Gastroesophageal sphincter (tissue), 4 donors: ENCODE data around the gene COMTD1. TPM values are rescaled to one million over a fixed set of nuclear protein-coding genes. Genes with fewer than 3 reads are reported as not detected.
A peak's percentile ranks its signal among the peaks of the same experiment; 100 is the strongest.

Source experiments
- ATAC-seq: fragments of 150-250 bp; one replicate; pipeline ENCODE4 v1.9.1; 2016; ENCODE audit warnings: mild to moderate bottlenecking, moderate library complexity
- H3K27ac ChIP-seq, 4 donors: fragments of 200-600 bp; sonication (generic) in 3 of 4; 1 replicate in 3 of 4; 2 replicates in 1 of 4; pipeline ENCODE4 v1.5.1; 2016 to 2019
- H3K27me3 ChIP-seq: fragments of 200-600 bp; sonication (generic); one replicate; pipeline ENCODE4 v1.5.1; 2019
- H3K36me3 ChIP-seq, 2 donors: fragments of 200-600 bp; sonication (generic); one replicate each; pipeline ENCODE4 v1.5.1; 2019; ENCODE audit warnings: control low read depth in 1 of 2
- H3K4me1 ChIP-seq, 3 donors: fragments of 200-600 bp; sonication (generic); 1 replicate in 2 of 3; 2 replicates in 1 of 3; pipeline ENCODE4 v1.5.1; 2016 to 2019; ENCODE audit warnings: control low read depth in 2 of 3
- H3K4me3 ChIP-seq, 2 donors: fragments of 200-600 bp; sonication (generic); one replicate each; pipeline ENCODE4 v1.5.1; 2019; ENCODE audit warnings: mild to moderate bottlenecking in 1 of 2, moderate library complexity in 1 of 2
- H3K9me3 ChIP-seq, 3 donors: fragments of 200-600 bp; sonication (generic); one replicate each; pipeline ENCODE4 v1.5.1; 2017 to 2019; ENCODE audit warnings: control low read depth in 2 of 3
- EP300 ChIP-seq: sonication (generic); formaldehyde crosslinking; IDR thresholded peaks from one replicate; pipeline ENCODE4 v1.6.1; 2017; ENCODE audit warnings: antibody characterized with exemption, mild to moderate bottlenecking
- POLR2A ChIP-seq, 2 donors: fragments of 450-650 bp; IDR thresholded peaks; one replicate each; pipeline ENCODE4 v1.6.1; 2017; ENCODE audit warnings: antibody characterized with exemption in 2 of 2, mild to moderate bottlenecking in 2 of 2, moderate library complexity in 1 of 2
- POLR2AphosphoS5 ChIP-seq: sonication (generic); formaldehyde crosslinking; IDR thresholded peaks from one replicate; pipeline ENCODE4 v1.6.1; 2017; ENCODE audit warnings: antibody characterized with exemption
- WGBS, 2 donors: methylation state at CpG; one replicate each; pipeline ENCODE4 v1.1.5; 2018; ENCODE audit warnings: low coverage in 1 of 2; 5-methylcytosine and 5-hydroxymethylcytosine counted together
- total RNA-seq, 4 donors: library from RNA; depleted of rRNA; stranded (reverse); fragments of >200 nt; gene quantifications; one replicate each; pipeline ENCODE4 v1.1.0, GENCODE V29; 2016
- TF ChIP-seq, protein P1 (sequence below), 4 experiments: fragments of 200-600 bp in 2 of 4; fragments of 450-650 bp in 2 of 4; sonication (generic) in 1 of 4; IDR thresholded peaks; one replicate each; pipeline ENCODE4 v1.5.1; 2017 to 2019; ENCODE audit warnings: antibody characterized with exemption in 4 of 4, mild to moderate bottlenecking in 2 of 4, moderate library complexity in 2 of 4

COMTD1 gene
- total RNA-seq, 4 donors from 2014 or later: 15.3 to 25.8 (median 21.6) TPM

GRCh38 chr10:75220274-75220673 lies 15.5 kb downstream of the COMTD1 start:
- Histone ChIP-seq H3K9me3 (no peaks in the 10 kb centered on the region), H3K4me3 (no peak overlapping the region), H3K27ac (peak overlapping the region in 2 of 4 donors; percentile 32 to 92), H3K36me3 (peaks cover 0 to 96% of the 10 kb centered on the region in 2 donors), H3K27me3 (no peaks in the 10 kb centered on the region), H3K4me1 (peaks cover 19 to 81% (median 20%) of the 10 kb centered on the region in 3 donors)
- 79 to 83% methylated on average over 3 to 4 of the region's 4 CpGs for WGBS, 2 donors
- ATAC-seq: no peak
- no peak for TF ChIP-seq POLR2A (IDR thresholded peaks at IDR 0.05)
- TF ChIP-seq POLR2AphosphoS5: no peak
- TF ChIP-seq EP300: no peak
- TF ChIP-seq, protein P1, sequence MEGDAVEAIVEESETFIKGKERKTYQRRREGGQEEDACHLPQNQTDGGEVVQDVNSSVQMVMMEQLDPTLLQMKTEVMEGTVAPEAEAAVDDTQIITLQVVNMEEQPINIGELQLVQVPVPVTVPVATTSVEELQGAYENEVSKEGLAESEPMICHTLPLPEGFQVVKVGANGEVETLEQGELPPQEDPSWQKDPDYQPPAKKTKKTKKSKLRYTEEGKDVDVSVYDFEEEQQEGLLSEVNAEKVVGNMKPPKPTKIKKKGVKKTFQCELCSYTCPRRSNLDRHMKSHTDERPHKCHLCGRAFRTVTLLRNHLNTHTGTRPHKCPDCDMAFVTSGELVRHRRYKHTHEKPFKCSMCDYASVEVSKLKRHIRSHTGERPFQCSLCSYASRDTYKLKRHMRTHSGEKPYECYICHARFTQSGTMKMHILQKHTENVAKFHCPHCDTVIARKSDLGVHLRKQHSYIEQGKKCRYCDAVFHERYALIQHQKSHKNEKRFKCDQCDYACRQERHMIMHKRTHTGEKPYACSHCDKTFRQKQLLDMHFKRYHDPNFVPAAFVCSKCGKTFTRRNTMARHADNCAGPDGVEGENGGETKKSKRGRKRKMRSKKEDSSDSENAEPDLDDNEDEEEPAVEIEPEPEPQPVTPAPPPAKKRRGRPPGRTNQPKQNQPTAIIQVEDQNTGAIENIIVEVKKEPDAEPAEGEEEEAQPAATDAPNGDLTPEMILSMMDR (IDR thresholded peaks at IDR 0.05): no peak

DNA sequence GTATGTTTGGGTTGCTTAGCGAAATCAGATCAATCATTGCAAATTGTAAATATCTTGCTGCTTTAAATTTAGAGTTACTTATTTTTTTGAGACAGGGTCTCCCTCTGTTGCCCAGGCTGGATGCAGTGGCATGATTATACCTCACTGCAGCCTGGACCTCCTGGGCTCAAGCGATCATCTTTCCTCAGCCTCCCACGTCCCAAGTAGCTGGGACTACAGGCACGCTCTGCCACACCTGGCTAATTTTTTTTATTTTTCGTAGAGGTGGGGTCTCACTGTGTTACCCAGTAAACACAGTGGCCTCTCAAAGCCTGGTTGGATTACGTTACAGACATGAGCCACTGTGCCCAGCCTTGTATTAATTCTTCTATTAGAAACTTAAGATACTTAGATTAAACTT lies 23.4 kb downstream of the COMTD1 start:
- no peak for ATAC-seq
- TF ChIP-seq EP300 (no peak), POLR2A (IDR thresholded peaks at IDR 0.05) (no peak), POLR2AphosphoS5 (no peak)
- TF ChIP-seq, protein P1 (IDR thresholded peaks at IDR 0.05): no peak
- Histone ChIP-seq H3K4me3 (peak overlapping the region in 1 of 2 donors; percentile 77), H3K27ac (peak overlapping the region in 3 of 4 donors; percentile 8 to 100 (median 98)), H3K9me3 (no peaks in the 10 kb centered on the region), H3K27me3 (no peaks in the 10 kb centered on the region), H3K36me3 (peaks cover 0 to 53% of the 10 kb centered on the region in 2 donors), H3K4me1 (peaks cover 3 to 84% (median 28%) of the 10 kb centered on the region in 3 donors)
- 60 to 75% methylated on average over 1 to 6 of the region's 6 CpGs for WGBS, 2 donors

GRCh38 chr10:75211007-75211691 lies 24.6 kb downstream of the COMTD1 start:
- WGBS, 2 donors: 0 to 5% methylated on average over 6 to 9 of the region's 38 CpGs
- H3K27ac ChIP-seq: peak overlapping the region; percentile 93 to 100 (median 99)
- TF ChIP-seq EP300: no peak
- TF ChIP-seq, protein P1 (IDR thresholded peaks at IDR 0.05): peak in 1 of 4 experiments; percentile 2
- ATAC-seq: no peak
- no peaks in the 10 kb centered on the region for H3K27me3 ChIP-seq
- H3K36me3 ChIP-seq: peaks cover 0 to 41% of the 10 kb centered on the region in 2 donors
- H3K9me3 ChIP-seq: no peaks in the 10 kb centered on the region
- peaks cover 3 to 72% (median 28%) of the 10 kb centered on the region in 3 donors for H3K4me1 ChIP-seq
- H3K4me3 ChIP-seq: peak overlapping the region; percentile 77 to 79

GRCh38 chr10:75210282-75211006 lies 25.3 kb downstream of the COMTD1 start, which contains the start of gene VDAC2:
TSS of gene VDAC2 (plus strand) at chr10:75210796. CDS start at chr10:75211159, 363 bp downstream.
- no CpG with 5 or more reads among the region's 80 CpGs for WGBS, 2 donors
- H3K9me3 ChIP-seq: no peaks in the 10 kb centered on the region

More at GRCh38 chr10:75210282-75211006, 25.3 kb downstream of the COMTD1 start, which contains the start of gene VDAC2:
- no peaks in the 10 kb centered on the region for H3K27me3 ChIP-seq
- peak; percentile 96 for ATAC-seq
- H3K4me1 ChIP-seq: peaks cover 3 to 65% (median 24%) of the 10 kb centered on the region in 3 donors
- peaks cover 0 to 34% of the 10 kb centered on the region in 2 donors for H3K36me3 ChIP-seq
- peak; percentile 94 for TF ChIP-seq POLR2AphosphoS5
- TF ChIP-seq POLR2A (IDR thresholded peaks at IDR 0.05): peak; percentile 91 to 94
- TF ChIP-seq EP300: no peak
- TF ChIP-seq, protein P1 (IDR thresholded peaks at IDR 0.05): peak in 2 of 4 experiments; percentile 12 to 41
- peak within 1 kb of the TSS; percentile 93 to 100 (median 99) for H3K27ac ChIP-seq
- peak within 1 kb of the TSS; percentile 77 to 79 for H3K4me3 ChIP-seq
